Thyroid gland (tissue), 4 donors: ENCODE results near the gene SPNS2.

ENCODE experiments used
- CTCF ChIP-seq, 6 experiments: fragments of 200-600 bp in 3 of 6; fragments of 450-650 bp in 3 of 6; sonication (generic) in 3 of 6; IDR thresholded peaks; one replicate each; pipeline ENCODE4 v1.5.1; 2016 to 2019; ENCODE audit warnings: antibody characterized with exemption in 6 of 6, mild to moderate bottlenecking in 2 of 6, inconsistent platforms in 1 of 6, moderate library complexity in 1 of 6
- POLR2A ChIP-seq, 2 donors: fragments of 450-650 bp; IDR thresholded peaks; one replicate each; pipeline ENCODE4 v1.6.1; 2017; ENCODE audit warnings: antibody characterized with exemption in 2 of 2, mild to moderate bottlenecking in 2 of 2, moderate library complexity in 1 of 2

GRCh38 chr17:4449736-4450135 is 48.9 kb upstream of the SPNS2 start:
- TF ChIP-seq CTCF (IDR thresholded peaks at IDR 0.05): no peak
- TF ChIP-seq POLR2A (IDR thresholded peaks at IDR 0.05): no peak
